Measurements from ENCODE around the gene RCC2.

GRCh38 chr1:17369466-17369865 lies 70.0 kb downstream of the RCC2 start:
- no peak for TF ChIP-seq CTCF (IDR thresholded peaks at IDR 0.05; ENCODE audit: low read depth, low read length)
- no peak for TF ChIP-seq EZH2phosphoT487 (IDR thresholded peaks at IDR 0.05; ENCODE audit: low read depth)
